ENCODE data around the gene ACY1. TPM values are rescaled to one million over a fixed set of nuclear protein-coding genes. Genes with fewer than 3 reads are reported as not detected.

ACY1 gene
- total RNA-seq, 1 experiment from 2014 or later, result 62.6 TPM

DNA sequence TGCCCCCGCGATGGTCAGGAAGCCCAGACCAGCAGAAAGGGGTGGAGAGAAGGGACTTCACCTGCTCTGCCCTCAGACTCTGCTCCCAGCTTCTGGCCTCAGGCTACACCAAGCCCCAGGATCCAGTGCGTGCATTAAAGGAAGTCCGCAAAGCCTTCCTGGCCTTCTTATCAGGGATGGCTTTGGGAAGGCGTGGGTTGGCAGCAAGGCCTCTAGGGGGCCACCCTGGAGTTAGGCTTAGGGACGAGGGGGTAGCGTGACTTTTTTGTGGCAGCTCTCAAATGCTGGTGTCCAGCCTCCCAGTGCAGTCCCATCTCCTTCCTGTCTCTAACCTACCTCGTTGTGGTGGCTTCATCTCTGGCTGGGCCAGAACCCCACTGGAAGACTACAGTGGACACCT is 31.3 kb downstream of the ACY1 start:
- Histone ChIP-seq H4K5ac (ENCODE audit: insufficient read length, low read depth, low read length) (no peak overlapping the region), H3K79me2 (ENCODE audit: insufficient read depth, low read length) (no peaks in the 10 kb centered on the region), H4K8ac (replicated peaks; ENCODE audit: insufficient read length, low read depth, low read length) (no peak overlapping the region), H3K9ac (ENCODE audit: extremely low read depth, insufficient read length, low read length) (no peak overlapping the region), H3K79me1 (ENCODE audit: insufficient read depth, low read depth, low read length, poor library complexity, severe bottlenecking) (no peaks in the 10 kb centered on the region), H3K27me3 (ENCODE audit: insufficient read depth, low read length) (no peaks in the 10 kb centered on the region), H4K20me1 (ENCODE audit: control insufficient read depth, insufficient read depth, insufficient read length) (no peaks in the 10 kb centered on the region), H3K23ac (ENCODE audit: insufficient read length, low read depth, low read length) (no peak overlapping the region), H2AFZ (ENCODE audit: low read length) (no peak overlapping the region), H3K4me2 (ENCODE audit: insufficient read depth, insufficient read length, low read length) (no peak overlapping the region), H3K56ac (ENCODE audit: insufficient read length, low read depth, low read length) (no peak overlapping the region), H2AK5ac (ENCODE audit: insufficient read length, low read length) (no peak overlapping the region), H3K4me1 (ENCODE audit: insufficient read depth, low read length) (no peaks in the 10 kb centered on the region), H2BK15ac (ENCODE audit: low read depth, low read length) (no peak overlapping the region), H4K91ac (ENCODE audit: insufficient read length, low read depth, low read length) (no peak overlapping the region), H2BK20ac (ENCODE audit: low read depth, low read length, poor library complexity, severe bottlenecking) (no peak overlapping the region), H3K9me3 (ENCODE audit: control insufficient read depth, low read depth, low read length) (no peaks in the 10 kb centered on the region), H3K4ac (ENCODE audit: low read depth, low read length) (no peak overlapping the region), H3K27ac (ENCODE audit: insufficient read length, low read depth, low read length) (no peak overlapping the region), H3K18ac (ENCODE audit: insufficient read length, low read depth, low read length) (no peak overlapping the region), H3T11ph (ENCODE audit: low read length) (no peak overlapping the region), H2BK120ac (ENCODE audit: low read depth, low read length, poor library complexity, severe bottlenecking) (no peak overlapping the region), H3K23me2 (ENCODE audit: insufficient read length, low read depth, low read length, poor library complexity, severe bottlenecking) (no peaks in the 10 kb centered on the region), H2BK12ac (ENCODE audit: insufficient read length, low read depth, low read length) (no peak overlapping the region), H2BK5ac (ENCODE audit: insufficient read length, low read length) (no peak overlapping the region), H3K14ac (ENCODE audit: insufficient read depth, low read length) (no peak overlapping the region)
- no peak overlapping the region for H3K27ac Mint-ChIP-seq
- H3K4me3 Mint-ChIP-seq, result no peak overlapping the region
- TF ChIP-seq, protein P1, sequence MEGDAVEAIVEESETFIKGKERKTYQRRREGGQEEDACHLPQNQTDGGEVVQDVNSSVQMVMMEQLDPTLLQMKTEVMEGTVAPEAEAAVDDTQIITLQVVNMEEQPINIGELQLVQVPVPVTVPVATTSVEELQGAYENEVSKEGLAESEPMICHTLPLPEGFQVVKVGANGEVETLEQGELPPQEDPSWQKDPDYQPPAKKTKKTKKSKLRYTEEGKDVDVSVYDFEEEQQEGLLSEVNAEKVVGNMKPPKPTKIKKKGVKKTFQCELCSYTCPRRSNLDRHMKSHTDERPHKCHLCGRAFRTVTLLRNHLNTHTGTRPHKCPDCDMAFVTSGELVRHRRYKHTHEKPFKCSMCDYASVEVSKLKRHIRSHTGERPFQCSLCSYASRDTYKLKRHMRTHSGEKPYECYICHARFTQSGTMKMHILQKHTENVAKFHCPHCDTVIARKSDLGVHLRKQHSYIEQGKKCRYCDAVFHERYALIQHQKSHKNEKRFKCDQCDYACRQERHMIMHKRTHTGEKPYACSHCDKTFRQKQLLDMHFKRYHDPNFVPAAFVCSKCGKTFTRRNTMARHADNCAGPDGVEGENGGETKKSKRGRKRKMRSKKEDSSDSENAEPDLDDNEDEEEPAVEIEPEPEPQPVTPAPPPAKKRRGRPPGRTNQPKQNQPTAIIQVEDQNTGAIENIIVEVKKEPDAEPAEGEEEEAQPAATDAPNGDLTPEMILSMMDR (conservative IDR thresholded peaks at IDR 0.05), result peak; percentile 70
- H3K4me1 Mint-ChIP-seq, result peaks cover 5 to 12% of the 10 kb centered on the region in 2 experiments; a peak in 3 of 4 replicates
- H3K9me3 Mint-ChIP-seq, result no peaks in the 10 kb centered on the region
- H3K27me3 Mint-ChIP-seq (ENCODE audit: low read depth), result peaks cover 2% of the 10 kb centered on the region
- no peaks in the 10 kb centered on the region for H3K36me3 Mint-ChIP-seq (ENCODE audit: insufficient read depth in 1 of 3, low read depth in 3 of 3)
- WGBS (ENCODE audit: extremely low coverage, insufficient read length, low lambda C conversion rate), result no CpG with 5 or more reads among the region's 8 CpGs
- DNase-seq, result peak; percentile 69

All from H9 (cell line).